PC-9 (cell line): ENCODE measurements around the gene EHMT1.

Experiments used
- EZH2 ChIP-seq: fragments of 200-600 bp; sonication (generic); IDR thresholded peaks from 2 replicates; pipeline ENCODE4 v1.8.0; 2017; ENCODE audit warnings: antibody characterized with exemption, low read depth
- TF ChIP-seq, protein P1 (sequence below): fragments of 200-600 bp; sonication (generic); conservative IDR thresholded peaks from 2 replicates; pipeline ENCODE4 v1.6.1; 2017; ENCODE audit warnings: mixed run types, antibody characterized with exemption, mild to moderate bottlenecking, moderate library complexity

DNA sequence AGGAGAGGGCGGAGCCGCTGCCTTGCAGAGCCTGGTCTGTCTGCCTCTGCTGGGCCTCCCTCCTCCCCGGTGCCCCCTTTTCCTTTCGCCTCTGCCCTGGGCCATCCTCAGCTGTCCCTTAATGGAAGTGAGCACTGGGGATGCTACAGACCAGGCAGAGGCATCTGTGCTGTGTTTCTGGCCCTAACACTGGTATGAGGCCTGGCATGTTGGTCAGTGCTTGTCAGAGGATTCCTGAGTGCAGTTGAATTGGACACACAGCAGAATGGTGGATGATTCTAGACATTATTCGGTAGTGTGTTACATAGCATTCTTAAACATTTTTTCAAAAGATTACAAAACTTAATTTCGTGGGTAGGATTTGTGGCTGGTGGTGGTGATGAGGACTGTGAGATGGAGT is 88.6 kb downstream of the EHMT1 start:
- TF ChIP-seq, protein P1, sequence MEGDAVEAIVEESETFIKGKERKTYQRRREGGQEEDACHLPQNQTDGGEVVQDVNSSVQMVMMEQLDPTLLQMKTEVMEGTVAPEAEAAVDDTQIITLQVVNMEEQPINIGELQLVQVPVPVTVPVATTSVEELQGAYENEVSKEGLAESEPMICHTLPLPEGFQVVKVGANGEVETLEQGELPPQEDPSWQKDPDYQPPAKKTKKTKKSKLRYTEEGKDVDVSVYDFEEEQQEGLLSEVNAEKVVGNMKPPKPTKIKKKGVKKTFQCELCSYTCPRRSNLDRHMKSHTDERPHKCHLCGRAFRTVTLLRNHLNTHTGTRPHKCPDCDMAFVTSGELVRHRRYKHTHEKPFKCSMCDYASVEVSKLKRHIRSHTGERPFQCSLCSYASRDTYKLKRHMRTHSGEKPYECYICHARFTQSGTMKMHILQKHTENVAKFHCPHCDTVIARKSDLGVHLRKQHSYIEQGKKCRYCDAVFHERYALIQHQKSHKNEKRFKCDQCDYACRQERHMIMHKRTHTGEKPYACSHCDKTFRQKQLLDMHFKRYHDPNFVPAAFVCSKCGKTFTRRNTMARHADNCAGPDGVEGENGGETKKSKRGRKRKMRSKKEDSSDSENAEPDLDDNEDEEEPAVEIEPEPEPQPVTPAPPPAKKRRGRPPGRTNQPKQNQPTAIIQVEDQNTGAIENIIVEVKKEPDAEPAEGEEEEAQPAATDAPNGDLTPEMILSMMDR, result no peak
- no peak for TF ChIP-seq EZH2
